ENCODE results near the gene RIMBP2.

Gene RIMBP2

DNA sequence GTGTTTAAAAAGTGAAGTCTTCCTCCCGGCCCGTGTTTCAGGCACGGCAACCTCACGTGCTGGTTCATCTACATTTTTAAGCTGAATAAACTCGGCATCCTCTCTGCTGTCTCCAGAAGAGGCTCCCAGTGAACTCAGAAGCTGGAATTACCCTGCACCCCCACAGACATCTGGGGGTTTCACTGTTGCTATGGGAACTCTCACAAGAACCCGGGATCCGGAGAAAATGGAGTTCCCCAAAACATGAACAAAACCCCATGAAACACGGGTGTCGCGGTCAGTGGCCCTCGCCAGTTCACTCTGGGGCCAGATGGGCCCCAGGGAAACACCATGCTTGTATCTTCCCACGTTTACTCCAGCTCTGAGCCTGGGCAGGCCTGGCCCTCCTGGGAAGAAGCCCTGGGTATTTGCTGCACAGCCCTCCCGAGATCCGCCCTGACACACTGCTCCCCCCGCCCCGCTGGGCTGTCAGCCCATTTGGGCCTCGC lies 234.7 kb downstream of the RIMBP2 start:
- TF ChIP-seq, protein P1, sequence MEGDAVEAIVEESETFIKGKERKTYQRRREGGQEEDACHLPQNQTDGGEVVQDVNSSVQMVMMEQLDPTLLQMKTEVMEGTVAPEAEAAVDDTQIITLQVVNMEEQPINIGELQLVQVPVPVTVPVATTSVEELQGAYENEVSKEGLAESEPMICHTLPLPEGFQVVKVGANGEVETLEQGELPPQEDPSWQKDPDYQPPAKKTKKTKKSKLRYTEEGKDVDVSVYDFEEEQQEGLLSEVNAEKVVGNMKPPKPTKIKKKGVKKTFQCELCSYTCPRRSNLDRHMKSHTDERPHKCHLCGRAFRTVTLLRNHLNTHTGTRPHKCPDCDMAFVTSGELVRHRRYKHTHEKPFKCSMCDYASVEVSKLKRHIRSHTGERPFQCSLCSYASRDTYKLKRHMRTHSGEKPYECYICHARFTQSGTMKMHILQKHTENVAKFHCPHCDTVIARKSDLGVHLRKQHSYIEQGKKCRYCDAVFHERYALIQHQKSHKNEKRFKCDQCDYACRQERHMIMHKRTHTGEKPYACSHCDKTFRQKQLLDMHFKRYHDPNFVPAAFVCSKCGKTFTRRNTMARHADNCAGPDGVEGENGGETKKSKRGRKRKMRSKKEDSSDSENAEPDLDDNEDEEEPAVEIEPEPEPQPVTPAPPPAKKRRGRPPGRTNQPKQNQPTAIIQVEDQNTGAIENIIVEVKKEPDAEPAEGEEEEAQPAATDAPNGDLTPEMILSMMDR (IDR thresholded peaks at IDR 0.05; ENCODE audit: borderline replicate concordance, control extremely low read depth, extremely low read depth, insufficient read depth, missing control alignments), result no peak
- DNase-seq (ENCODE audit: low spot score), result peak; percentile 73
- in situ Hi-C loops (cut with MboI; ENCODE audit: low sequenced_read_pairs, unreplicated experiment), result no loop called here

DNA sequence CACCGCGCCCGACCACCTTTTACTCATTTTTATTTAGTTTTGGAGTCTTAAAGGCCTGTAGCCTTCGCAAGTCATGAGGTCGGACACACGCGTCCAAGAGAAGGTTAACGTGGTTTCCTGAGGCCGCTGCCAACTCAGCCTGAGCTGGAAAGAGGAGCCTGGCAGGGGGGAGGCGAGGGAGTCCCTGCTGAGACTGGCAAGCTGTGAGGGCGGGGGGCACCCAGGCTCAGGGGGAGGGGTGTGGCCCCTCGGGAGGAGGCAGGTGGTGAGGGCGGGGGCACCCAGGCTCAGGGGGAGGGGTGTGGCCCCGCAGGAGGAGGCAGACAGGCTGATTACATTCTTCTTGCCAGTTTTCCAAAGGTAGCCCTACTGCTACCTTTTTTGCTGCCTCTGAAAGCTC lies 235.2 kb downstream of the RIMBP2 start:
- DNase-seq (ENCODE audit: low spot score), result no peak
- TF ChIP-seq, protein P1 (IDR thresholded peaks at IDR 0.05; ENCODE audit: borderline replicate concordance, control extremely low read depth, extremely low read depth, insufficient read depth, missing control alignments), result no peak
- in situ Hi-C loops (cut with MboI; ENCODE audit: low sequenced_read_pairs, unreplicated experiment), result no loop called here

DNA sequence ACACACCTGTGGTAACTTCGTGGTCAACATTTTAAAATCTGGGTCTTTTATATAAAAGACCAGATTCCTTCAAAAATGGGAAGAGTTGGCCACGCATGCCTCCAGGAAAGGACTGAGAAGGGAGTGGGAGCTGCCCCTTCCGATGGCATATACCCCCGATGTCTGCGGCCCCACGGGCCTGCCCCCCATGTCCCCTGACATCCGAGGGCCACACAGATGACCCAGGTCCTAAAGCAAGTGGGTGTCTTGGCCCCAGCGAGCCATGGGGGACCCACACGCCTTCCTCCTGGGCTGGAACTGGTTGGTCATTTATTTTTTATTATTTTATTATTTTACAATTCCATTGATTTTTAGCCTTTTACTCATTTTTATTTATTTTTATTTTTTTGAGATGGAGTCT lies 235.9 kb downstream of the RIMBP2 start:
- in situ Hi-C loops (cut with MboI; ENCODE audit: low sequenced_read_pairs, unreplicated experiment), result no loop called here
- TF ChIP-seq, protein P1 (IDR thresholded peaks at IDR 0.05; ENCODE audit: borderline replicate concordance, control extremely low read depth, extremely low read depth, insufficient read depth, missing control alignments), result no peak
- no peak for DNase-seq (ENCODE audit: low spot score)

DNA sequence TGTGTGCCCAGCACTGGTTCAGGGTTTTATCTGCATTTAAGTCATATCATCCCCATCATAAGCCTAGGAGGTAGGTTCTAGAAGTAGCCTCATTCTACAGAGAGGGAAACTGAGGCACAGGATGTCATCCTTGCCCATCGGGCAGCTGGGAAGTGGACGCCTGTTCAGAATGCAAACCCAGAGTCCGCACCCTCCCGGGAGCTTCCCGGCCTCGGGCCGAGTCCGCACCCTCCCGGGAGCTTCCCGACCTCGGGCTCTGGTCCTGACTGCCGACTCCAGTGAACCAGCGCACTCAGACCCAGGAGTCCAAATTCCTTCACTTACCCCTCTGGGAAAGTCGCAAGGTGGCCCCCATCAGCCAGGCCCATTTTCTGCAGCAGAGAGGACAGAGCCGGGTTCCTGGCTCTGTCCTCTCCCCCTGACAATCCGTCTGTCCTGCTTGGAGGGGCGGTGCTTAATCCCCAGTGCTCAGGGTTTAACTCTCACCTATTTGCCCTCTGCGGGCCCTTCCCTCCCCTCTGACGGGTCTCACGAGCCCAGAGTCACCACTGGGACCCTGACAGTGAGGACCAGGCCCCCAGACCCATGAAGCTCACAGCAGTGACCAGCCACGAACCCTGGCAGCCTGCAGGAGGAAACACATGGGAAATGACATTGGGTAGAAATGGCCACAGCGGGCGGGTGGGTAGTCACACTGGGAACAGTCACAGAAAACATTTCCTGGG lies 236.5 kb downstream of the RIMBP2 start:
- DNase-seq (ENCODE audit: low spot score), result no peak
- TF ChIP-seq, protein P1 (IDR thresholded peaks at IDR 0.05; ENCODE audit: borderline replicate concordance, control extremely low read depth, extremely low read depth, insufficient read depth, missing control alignments), result no peak
- in situ Hi-C loops (cut with MboI; ENCODE audit: low sequenced_read_pairs, unreplicated experiment), result no loop called here

DNA sequence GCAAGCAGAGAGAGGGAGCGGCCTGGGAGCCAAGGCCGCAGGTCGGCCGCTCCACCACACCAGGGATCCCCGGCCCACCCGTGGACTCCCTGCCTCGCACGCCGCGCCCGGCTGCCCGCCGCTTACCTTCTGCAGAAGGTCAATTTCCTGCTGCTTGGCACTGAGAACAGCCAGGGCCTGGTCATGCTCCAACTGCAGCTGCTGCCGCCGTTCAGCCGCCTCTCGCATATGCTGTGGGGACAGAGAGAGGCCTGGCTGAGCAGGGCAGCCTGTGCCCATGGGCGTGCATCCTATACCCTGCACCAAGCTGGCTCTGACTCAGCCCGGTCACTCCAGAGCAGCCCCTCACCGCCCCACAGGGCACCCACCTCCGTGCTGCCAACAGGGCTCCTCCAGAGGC lies 237.3 kb downstream of the RIMBP2 start:
- DNase-seq (ENCODE audit: low spot score), result no peak
- in situ Hi-C loops (cut with MboI; ENCODE audit: low sequenced_read_pairs, unreplicated experiment), result no loop called here
- TF ChIP-seq, protein P1 (IDR thresholded peaks at IDR 0.05; ENCODE audit: borderline replicate concordance, control extremely low read depth, extremely low read depth, insufficient read depth, missing control alignments), result no peak

DNA sequence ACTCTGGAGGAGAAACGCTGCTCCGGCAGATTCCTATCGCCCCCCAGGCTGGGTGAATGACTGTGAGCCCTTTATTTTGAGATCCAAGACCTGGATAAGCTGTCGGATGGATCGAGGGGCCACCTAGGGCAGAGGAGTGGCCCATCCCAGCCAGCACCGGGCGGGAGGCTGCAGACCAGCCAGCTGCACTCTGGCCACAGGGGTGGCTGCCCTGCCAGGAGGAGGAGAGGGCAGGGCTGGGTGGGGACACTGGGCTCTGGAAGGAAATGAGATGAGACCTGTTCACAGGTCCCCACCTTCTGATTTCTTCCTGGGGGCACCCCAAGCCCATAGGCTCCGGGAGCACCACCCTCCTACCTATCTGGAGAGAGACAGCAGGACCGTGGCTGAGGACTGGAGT lies 238.4 kb downstream of the RIMBP2 start:
- in situ Hi-C loops (cut with MboI; ENCODE audit: low sequenced_read_pairs, unreplicated experiment), result no loop called here
- TF ChIP-seq, protein P1 (IDR thresholded peaks at IDR 0.05; ENCODE audit: borderline replicate concordance, control extremely low read depth, extremely low read depth, insufficient read depth, missing control alignments), result no peak
- DNase-seq (ENCODE audit: low spot score), result no peak
